Putamen (tissue), 1 donor: ENCODE results near the gene PSMF1.

ENCODE experiments used
- DNase-seq: peaks from one replicate; pipeline ENCODE4 v3.0.0-alpha.2; 2016; ENCODE audit warnings: low spot score

Gene PSMF1, protein sequence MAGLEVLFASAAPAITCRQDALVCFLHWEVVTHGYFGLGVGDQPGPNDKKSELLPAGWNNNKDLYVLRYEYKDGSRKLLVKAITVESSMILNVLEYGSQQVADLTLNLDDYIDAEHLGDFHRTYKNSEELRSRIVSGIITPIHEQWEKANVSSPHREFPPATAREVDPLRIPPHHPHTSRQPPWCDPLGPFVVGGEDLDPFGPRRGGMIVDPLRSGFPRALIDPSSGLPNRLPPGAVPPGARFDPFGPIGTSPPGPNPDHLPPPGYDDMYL

DNA sequence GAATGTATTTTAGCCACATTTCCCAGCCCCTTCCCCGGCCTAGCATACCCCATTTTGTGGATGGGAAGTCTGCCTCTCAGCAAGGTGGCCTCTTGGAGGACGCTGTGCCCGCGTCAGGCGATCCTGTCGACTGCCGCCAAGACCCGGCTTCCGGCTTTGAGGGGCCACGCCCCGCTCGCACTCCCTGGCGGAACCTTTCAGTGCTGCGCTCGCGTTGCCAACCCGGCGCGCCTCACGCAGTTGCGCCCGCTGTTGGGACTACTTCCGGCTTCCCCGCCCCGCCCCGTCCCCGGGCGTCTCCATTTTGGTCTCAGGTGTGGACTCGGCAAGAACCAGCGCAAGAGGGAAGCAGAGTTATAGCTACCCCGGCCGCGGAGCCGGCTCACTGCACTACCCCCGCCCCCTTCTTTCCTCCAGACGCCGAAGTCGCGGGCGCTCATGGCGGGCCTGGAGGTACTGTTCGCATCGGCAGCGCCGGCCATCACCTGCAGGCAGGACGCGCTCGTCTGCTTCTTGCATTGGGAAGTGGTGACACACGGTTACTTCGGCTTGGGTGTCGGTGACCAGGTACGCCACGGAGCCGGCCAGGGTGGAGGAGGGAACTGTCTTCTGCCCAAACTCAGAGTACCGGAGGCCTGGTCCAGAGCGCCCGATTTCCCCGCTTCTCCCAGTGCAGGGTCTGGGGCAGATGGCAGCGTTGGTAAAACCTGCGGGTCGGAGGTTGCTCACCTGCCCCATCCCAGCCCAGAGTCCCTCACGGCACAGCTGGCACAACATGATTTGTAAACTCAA is at the start of gene PSMF1:
PSMF1 (plus strand) TSS at position 267 of the 792 bp plus-strand sequence; CDS start at position 439, 172 bp downstream.
- peak; percentile 89 for DNase-seq

DNA sequence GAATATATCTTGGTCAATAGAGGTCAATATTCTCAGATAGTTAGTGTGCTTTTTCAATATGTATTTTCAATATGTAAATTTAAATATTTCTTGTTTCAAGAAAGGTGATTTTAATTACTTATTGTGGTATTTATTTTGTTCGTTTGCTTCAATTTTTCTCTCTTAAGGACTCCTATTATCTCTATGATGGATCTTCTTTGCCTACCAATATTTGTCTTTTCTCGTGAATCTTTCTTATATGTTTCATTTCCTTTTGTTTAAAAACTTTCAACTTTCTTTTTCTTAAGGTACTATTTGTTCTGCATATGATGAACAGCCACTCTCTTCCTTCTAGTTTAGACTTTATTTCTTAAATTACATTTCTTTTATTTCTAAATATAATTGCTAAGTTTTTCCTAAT is 46.1 kb upstream of the PSMF1 start:
- DNase-seq: no peak

DNA sequence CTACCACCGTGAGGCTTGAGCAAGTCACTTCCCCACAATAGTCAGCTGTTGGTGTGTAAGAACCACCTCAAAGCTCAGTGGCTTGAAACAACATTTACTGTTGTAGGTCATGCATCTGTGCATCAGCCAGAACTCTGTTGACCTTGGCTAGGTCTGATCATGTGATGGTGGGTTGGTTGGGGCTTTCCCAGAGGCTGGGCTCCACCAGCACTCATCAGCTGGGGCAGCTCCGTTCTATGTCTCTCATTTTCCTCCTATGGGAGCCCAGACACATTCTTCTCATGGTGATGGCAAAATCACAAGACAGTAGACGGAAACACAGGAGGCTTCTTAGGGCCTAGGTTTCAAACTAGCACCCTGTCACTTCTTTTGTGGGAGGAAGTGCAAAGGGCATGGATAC is 42.8 kb upstream of the PSMF1 start:
- DNase-seq: no peak

DNA sequence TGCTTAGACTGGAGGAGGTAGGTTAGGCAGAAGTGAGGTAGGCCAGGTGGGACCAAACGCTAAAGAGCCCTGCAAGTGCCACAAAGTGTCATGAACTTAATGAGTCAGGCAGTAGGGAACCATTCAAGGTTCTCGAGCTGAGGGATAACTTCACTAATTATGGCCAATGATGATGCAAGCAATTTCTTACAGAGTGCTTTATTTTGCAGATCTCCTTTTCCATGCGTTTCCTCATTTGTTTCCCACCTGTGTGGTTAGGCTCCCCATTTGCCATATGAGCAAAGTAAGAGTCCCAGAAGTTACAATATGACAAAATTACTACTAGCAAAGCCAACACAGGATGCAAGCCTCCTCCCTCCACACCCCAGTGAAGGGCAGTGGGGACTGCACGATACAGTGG is 36.5 kb upstream of the PSMF1 start:
- DNase-seq: no peak

DNA sequence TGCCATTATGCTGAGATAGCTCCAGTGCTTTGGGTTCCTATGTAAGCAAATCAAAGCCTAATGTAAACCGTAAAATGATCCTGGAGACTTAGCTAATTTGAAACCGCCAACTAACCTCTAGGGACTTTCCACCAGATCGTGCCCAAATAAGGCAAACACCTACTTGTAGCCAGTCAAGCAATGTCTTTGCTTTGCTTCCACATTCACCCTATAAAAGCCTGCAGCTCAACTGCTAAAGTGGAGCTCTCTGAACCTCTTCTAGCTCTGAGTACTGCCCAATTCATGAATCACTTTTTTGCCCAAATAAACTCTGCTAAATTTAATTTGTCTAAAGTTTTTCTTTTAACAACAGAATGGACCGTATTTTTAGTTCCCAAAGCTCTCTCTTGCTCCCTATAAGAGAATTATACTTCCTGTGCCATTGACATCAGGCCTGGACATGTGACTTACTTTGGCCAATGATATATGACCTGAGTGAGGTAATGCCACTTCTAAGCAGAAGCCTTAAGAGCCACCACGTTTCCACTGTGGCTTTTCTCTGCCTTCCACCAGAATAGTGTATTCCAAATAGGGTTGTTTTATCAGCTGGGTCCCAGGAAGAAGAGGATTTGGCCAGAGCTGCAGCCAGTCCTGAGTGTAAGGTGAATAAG is 34.8 kb upstream of the PSMF1 start:
- DNase-seq: no peak

DNA sequence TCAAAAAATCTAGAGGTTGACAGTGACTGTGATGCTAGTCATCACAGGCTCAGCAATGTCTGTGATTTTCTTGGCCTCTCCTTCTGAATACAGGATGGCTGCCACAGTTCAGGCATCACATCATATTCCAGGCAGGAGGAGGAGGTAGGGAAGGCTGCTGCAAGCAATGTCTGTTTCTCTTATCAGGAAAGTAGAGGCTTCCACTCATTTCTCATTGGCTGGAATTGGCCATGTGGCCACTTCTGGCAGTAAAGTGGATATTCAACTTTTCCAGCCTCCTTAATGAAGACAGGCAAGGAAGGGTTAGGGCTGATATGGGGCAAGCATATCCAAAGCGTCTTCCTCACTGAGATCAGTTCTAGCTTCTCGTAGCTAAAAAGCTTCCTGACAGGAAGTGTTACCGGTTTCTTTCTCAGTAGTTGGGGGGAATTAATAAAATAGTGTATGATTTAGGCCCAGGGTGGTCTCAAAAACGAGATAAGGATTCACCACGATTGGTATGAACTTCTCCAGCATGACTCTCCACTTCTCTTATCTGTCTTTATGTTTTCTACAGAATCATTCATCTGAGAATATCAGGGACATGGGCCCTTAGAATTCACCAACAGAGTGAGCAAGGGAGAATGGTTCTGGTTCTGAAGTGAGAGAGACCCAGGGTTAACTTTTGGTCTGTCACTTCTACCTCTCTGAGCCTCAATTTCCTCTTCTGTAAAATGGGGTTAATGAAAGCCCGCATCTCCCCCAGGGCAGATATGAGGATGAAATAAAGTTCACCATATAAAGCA is 32.7 kb upstream of the PSMF1 start:
- no peak for DNase-seq

DNA sequence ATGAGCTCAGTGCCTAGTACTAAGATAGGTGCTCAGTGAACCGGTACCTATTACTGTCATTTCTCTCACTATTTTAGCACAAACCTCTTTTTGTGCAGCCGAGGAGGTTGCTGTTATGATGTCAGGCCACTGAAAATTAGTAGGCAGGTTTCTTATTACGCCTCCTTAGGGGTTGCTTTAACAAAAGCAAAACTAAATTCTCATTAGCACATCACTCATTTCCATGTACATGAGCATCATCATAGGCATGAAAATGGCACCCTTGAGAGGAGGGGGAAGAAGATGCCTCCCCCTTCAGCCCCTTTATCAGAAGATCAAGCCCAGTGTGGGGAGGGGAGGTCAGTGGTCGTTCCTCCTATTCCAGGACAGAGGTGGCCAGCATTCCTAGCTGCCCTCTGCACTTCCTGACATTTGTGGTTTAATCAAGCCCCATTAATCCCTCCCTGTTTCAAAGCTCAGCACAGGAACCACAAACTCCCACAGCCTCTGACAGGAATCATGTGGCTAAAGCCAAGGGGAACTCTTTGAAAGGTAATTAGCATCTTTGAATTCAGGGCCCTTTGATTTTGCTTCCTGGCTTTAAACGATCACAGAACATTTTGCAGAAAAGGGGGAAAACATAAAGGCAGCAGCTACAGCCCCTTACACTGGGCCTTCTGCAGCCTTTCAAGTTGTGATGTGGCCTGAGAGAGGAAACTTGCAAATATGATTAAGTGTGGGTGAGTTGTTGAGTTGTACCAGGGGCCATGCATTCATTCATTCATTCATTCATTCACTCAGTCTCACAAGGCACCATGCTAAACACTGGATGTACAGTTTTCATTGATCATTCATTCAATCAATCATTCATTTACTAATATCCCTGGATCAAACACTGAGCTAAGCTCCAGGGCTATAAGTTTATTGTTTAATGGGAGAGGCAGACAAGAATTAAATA is 31.9 kb upstream of the PSMF1 start:
- no peak for DNase-seq

DNA sequence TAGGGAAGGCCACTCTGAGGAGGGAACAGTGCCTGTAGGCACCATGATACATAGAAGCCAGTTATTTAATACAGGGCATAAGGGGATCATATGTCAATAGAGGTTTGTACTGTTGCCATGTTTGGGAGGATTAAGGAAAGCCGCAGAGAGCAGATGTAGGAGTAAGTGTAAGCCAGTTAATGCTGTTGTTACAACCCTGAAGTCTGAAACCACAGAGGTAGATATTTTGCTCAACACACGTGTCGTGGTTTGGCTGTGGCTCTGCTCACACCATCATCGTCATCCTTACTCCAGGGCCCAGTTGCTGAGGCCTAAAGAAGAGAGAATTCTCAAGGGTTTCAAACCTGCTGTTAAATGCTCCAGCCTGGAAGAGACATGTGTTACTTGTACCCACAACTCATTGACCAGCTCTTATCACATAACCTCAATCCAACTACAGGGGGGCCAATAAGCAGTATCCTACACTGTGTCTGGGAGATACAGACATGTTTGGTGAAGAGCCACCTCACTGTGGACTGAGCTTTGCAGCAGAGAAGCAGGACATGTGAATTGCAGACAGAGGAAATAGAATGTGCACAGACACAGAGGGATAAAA is 31.0 kb upstream of the PSMF1 start:
- DNase-seq: no peak

DNA sequence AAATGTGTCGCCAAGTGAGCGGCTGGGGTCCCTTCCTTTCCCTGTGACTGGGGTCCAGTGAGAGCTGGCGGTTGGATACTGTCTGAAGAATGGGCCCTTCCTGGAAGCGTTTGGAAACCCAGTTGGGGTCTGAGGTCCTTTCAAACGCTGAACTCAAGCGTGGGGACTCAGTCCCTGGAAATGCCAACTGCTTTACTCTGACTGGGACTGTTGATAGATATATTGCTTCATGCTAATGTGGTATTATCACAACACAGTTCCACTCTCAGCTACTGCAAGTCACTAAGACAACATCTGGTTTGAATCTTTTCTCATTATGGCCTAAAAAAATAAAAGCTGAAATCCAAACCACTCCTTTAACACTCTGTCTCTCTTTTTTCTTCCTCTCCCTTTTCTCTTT is 23.7 kb upstream of the PSMF1 start:
- no peak for DNase-seq

DNA sequence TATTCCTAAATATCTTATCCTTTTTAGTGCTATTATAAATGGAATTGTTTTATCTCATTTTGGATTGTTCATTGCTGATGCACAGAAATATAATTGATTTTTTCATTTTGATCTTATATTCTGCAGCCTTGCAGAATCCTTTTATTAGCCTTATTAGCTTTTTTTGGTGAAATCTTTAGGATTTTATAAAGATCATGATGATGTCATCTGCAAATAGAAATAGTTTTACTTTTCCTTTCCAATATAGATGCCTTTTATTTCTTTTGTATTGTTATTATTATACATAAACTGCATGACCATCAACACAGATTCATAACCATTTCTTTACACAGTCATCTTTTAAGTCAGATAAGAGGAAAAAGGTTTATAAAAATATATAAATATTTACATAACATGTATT is 16.9 kb upstream of the PSMF1 start:
- DNase-seq: no peak

DNA sequence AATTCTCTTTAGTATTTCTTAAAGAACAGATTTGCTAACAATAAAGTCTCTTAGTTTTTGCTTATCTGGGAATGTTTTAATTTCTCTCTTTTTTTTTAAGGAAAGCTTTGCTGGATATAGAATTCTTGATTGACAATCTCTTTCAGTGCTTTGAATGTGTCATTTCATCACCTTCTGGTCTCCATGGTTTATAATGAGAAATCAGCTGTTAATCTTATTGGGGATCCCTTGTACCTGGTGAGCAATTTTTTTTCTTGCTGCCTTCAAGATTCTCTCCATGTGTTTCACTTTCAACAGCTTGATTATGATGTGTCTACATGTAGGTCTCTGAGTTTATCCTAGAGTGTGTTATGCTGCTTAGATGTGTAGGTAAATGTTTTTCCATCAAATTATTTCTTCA is 16.4 kb upstream of the PSMF1 start:
- DNase-seq: no peak

DNA sequence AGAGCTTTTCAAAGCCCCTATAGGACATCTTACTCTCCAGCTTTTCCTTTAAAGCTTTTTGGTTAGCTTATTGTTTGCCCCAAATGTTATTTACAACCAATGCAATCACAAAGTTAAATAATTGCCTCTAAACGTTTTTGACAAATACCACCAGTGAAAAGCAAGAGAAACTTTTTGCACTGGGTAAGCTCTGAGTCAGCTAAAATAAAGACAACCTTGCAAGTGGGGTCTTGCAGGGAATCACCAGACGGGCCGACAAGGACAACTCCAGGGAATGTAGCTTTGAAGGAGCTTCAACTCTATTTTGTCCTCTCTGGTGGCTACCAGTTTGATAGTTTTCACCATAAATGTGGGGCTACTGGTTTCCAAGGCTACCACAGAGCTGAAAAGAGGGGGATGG is 14.7 kb upstream of the PSMF1 start:
- no peak for DNase-seq

DNA sequence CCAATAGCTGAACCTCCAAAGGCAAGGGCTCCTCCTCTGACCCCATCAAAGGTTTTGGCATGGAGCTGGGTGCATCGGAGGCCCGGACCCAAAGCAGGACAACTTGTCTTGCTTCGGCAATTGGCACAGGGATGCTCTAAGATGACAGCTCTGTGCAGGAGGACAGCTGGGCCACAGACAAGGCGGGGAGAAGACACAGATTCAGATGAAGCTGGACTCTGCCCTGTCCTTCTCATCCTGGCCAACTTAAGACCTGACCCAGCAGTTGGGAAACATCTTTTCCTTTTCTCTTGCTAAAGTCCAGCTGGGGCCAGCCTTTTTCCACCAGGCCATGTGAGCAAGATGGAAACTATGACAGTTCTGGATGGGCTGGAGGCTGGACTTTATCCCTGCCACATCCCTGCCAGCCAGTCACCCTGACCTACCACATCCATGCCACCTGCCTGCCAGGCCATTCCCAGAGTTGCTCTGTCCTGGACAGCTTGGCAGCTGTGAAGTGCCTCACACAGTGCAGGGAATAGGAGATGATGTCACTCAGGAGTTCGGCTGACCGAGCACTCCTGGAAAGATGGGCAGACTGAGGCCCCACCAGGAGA is 12.7 kb upstream of the PSMF1 start:
- no peak for DNase-seq

DNA sequence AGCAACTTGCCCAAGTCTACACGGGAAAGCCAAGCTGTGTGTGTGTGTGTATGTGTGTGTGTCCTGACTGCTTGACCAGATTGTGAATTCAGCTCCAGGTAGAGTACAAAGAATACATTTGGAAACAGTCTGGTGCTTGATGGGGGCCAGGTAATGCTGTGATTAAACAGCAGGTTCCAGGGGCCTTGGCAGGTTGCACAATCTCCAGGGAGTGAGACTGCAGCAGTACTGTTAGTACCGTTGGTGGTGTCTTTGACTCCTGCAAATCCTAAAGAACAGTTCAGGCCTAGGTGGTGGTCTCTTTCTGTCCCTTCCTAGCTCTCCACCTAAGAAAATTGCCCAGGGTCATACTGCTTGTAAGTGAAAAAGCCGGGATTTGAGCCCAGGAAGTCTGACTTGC is 11.2 kb upstream of the PSMF1 start:
- no peak for DNase-seq

DNA sequence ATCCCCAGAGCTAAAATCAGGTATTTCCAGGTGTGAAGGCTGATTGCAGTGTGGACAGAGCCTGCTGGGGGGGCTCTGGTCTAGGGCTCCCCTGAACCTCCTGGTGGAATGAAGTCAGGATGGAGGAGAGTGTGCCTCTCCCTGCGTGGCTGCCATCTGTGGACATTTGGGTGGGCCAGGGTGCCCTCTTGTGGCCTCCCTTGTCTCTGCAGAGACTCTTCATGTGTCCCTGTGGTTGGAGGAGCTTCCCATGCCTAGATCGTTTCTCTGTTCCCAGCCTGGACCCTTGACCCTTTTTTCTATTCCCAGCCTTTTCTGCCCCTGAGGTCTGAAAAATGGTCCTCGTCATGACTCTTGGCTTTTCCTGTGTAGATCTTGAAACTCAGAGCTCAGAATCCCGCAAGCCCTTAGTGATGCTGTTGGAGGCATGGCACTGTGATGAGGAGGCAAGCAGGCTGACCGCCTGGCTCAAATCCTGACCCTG is 9.9 kb upstream of the PSMF1 start:
- DNase-seq: peak; percentile 33

DNA sequence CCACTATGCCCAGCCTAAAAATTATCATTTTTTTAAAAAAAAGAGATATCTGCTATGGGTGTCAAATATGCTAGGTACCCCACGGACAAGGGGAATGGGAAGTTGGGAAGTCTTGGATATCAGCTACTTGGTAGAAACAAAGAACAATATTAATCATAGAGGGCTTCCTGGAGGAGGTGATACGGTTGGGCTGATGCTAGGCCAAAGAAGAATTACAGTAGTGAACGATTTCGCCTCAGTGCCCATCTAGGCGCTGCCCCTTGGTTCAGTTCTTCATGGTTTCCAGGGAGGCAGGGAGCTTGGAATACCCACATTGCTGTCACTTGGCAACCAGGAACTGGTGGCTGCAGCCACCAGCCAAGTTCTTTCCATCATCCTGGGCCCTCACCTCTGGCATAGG is 5.5 kb upstream of the PSMF1 start:
- no peak for DNase-seq

DNA sequence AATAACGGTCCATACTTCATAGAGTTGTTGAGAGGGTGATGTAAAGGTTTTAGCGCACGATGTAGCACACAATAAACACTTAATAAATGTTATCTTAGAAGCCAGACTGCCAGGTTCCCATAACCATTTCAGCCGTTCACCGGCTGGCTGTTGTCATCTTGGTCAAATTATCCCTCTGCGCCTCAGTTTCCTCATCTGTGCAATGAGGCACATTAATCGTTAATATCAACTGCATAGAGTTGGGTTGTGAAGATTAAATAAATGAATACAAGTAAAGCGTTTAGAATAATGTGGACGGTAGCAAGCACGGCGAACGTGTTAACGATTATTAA is 432 bp upstream of the PSMF1 start:
- DNase-seq: no peak

DNA sequence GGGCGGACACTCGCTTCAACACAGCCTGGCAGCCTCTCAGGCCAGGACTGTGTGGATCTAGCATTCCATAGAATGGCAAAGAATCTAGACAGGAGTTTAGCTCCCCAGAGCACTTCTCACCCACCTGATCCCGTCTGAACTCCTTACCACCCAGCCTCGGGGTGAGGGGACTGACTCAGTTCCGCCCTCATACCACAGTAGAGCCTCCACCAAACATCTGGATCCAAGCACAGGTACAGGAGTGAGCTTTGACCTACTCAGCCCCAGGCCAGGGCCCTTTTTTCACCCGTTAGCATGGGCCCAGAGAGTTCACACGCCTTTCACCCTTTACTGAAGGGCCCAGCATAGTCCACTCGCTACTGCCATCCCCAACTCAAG is 715 bp downstream of the PSMF1 start:
- no peak for DNase-seq

DNA sequence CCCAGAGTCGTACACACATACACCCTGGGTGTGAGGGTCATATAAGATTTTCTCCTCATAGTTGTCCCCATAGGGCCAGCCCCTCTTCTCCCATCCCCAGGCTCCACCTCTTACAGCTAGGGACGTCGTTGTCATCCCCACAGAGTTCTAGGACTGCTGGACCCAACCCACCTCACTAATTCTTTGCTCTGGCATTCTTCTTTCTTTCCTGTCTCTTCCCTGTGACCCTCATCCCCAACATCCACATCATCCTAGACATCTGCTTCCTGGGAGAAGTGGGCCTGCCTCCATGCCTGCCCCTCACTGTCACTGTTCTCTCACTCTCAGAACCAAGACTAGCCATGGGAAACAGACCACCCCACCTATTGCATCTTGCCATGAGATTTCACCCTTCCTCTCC is 1.1 kb downstream of the PSMF1 start:
- no peak for DNase-seq

DNA sequence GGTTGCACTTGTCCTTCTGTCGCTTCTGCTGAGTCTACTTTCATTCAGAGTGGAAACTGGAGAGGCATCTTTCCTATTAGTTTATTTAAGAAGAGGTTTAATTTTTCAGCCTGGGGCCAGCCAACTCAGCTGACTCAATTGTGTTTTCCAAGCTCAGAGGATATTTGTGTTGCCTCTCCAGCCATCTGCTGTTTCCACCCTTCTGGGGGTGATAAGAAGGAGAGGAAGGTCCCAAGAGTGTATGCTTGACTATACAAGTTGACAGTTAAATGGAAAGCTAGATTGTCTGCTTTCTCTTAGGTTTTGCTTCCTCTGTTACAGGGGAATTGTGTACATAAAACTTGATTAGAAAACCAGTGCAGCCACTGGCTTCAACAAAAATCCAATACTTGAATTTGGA is 3.0 kb downstream of the PSMF1 start:
- no peak for DNase-seq
